ENCODE data around the gene PSMB11. TPM values are rescaled to one million over a fixed set of nuclear protein-coding genes. Genes with fewer than 3 reads are reported as not detected.
"Not testable (repeated sequence)": the region's sequence is repeated elsewhere in the genome, so short reads cannot be mapped to it uniquely, and the experiment has no call there.

Gene PSMB11
- total and polyA plus RNA-seq, 12 donors: not detected

GRCh38 chr14:23009483-23009938 lies 32.5 kb upstream of the PSMB11 start:
- peaks cover 3 to 39% (median 25%) of the 10 kb centered on the region in 9 donors for H3K4me1 ChIP-seq
- 30 to 32% methylated on average over 8 of the region's 8 CpGs for WGBS, 2 donors
- TF ChIP-seq CTCF (IDR thresholded peaks at IDR 0.05): no peak
- H3K4me3 ChIP-seq: peak overlapping the region in 9 of 10 donors; percentile 22 to 65 (median 55)
- H3K27me3 ChIP-seq: no peaks in the 10 kb centered on the region
- no peaks in the 10 kb centered on the region for H3K9me3 ChIP-seq
- peak overlapping the region in 9 of 10 donors; percentile 51 to 91 (median 75) for H3K27ac ChIP-seq
- H3K36me3 ChIP-seq: no peaks in the 10 kb centered on the region
- DNase-seq: no peak
- intact Hi-C loops (cut with DNase I): no loop called here
- no peak for ATAC-seq

- TF ChIP-seq CTCF (IDR thresholded peaks at IDR 0.05): no peak
- Histone ChIP-seq H3K4me3 (peak within 1 kb of the TSS in 9 of 10 donors; percentile 22 to 65 (median 55)), H3K4me1 (peaks cover 3 to 39% (median 25%) of the 10 kb centered on the region in 9 donors), H3K36me3 (no peaks in the 10 kb centered on the region), H3K27ac (peak within 1 kb of the TSS in 9 of 10 donors; percentile 51 to 91 (median 75)), H3K9me3 (no peaks in the 10 kb centered on the region), H3K27me3 (no peaks in the 10 kb centered on the region)
- intact Hi-C loops (cut with DNase I): no loop called here
- 2 to 3% methylated on average over 40 of the region's 40 CpGs for WGBS, 2 donors
- ATAC-seq (peak; percentile 30 to 62 (median 46)), DNase-seq (peak; percentile 86 to 87)
These were observed 31.9 kb upstream of the PSMB11 start, which contains the start of gene C14orf93 for GRCh38 chr14:23009939-23010726. Gene C14orf93 (minus strand): TSS chr14:23010143. CDS start chr14:22999023, 11,120 bp downstream.

GRCh38 chr14:23013054-23013748 lies 28.8 kb upstream of the PSMB11 start:
- H3K9me3 ChIP-seq: no peaks in the 10 kb centered on the region
- intact Hi-C loops (cut with DNase I): no loop called here
- WGBS, 2 donors: 62 to 79% methylated on average over 6 of the region's 6 CpGs
- H3K4me3 ChIP-seq: no peak overlapping the region
- peaks cover 0 to 19% (median 10%) of the 10 kb centered on the region in 9 donors for H3K4me1 ChIP-seq
- H3K27ac ChIP-seq: no peak overlapping the region
- no peaks in the 10 kb centered on the region for H3K36me3 ChIP-seq
- ATAC-seq: no peak
- TF ChIP-seq CTCF (IDR thresholded peaks at IDR 0.05): no peak
- no peaks in the 10 kb centered on the region for H3K27me3 ChIP-seq
- no peak for DNase-seq

- 92 to 95% methylated on average over 5 of the region's 5 CpGs for WGBS, 2 donors
- H3K9me3 ChIP-seq; intact Hi-C loops (cut with DNase I): not testable (repeated sequence)
These were observed 28.3 kb upstream of the PSMB11 start for GRCh38 chr14:23013749-23014054.

More at GRCh38 chr14:23013749-23014054, 28.3 kb upstream of the PSMB11 start:
- not testable (repeated sequence) for H3K4me3 ChIP-seq, H3K27ac ChIP-seq, DNase-seq, H3K27me3 ChIP-seq, ATAC-seq, H3K36me3 ChIP-seq
- peaks cover 0 to 15% (median 10%) of the 10 kb centered on the region in 9 donors for H3K4me1 ChIP-seq
